Hepatocyte (in vitro differentiated cells): ENCODE results near the gene SLC22A23. TPM values are rescaled to one million over a fixed set of nuclear protein-coding genes. Genes with fewer than 3 reads are reported as not detected.

Experiments used
- DNase-seq: peaks from one replicate; pipeline ENCODE4 v3.0.0-alpha.2; 2016; ENCODE audit warnings: low spot score
- H2AFZ ChIP-seq: fragments of 200-600 bp; sonication (generic); 2 replicates; pipeline ENCODE4 v1.6.0; 2016; ENCODE audit warnings: antibody characterized with exemption, mild to moderate bottlenecking
- H3K27ac ChIP-seq: fragments of 200-600 bp; sonication (generic); 2 replicates; pipeline ENCODE4 v1.5.1; 2016; ENCODE audit warnings: mild to moderate bottlenecking
- H3K27me3 ChIP-seq: fragments of 200-600 bp; sonication (generic); 2 replicates; pipeline ENCODE4 v1.6.1; 2016
- H3K36me3 ChIP-seq: fragments of 200-600 bp; sonication (generic); replicated peaks from 2 replicates; pipeline ENCODE4 v1.5.1; 2016; ENCODE audit warnings: low read depth; ENCODE audit not compliant: insufficient read depth
- H3K4me1 ChIP-seq: fragments of 200-600 bp; sonication (generic); 2 replicates; pipeline ENCODE4 v1.5.1; 2016; ENCODE audit warnings: mild to moderate bottlenecking, moderate library complexity; ENCODE audit not compliant: insufficient read depth
- H3K4me2 ChIP-seq: fragments of 200-600 bp; sonication (generic); 2 replicates; pipeline ENCODE4 v1.6.0; 2016
- H3K4me3 ChIP-seq: fragments of 200-600 bp; sonication (generic); 2 replicates; pipeline ENCODE4 v1.5.1; 2016; ENCODE audit warnings: mild to moderate bottlenecking
- H3K79me2 ChIP-seq: fragments of 200-600 bp; sonication (generic); 2 replicates; pipeline ENCODE4 v1.6.0; 2017; ENCODE audit warnings: mild to moderate bottlenecking
- H3K9me2 ChIP-seq: fragments of 200-600 bp; sonication (generic); replicated peaks from 2 replicates; pipeline ENCODE4 v1.6.0; 2017; ENCODE audit warnings: mild to moderate bottlenecking; ENCODE audit not compliant: insufficient read depth
- H3K9me3 ChIP-seq: fragments of 200-600 bp; sonication (generic); 2 replicates; pipeline ENCODE4 v1.5.1; 2016; ENCODE audit warnings: low read depth, mild to moderate bottlenecking
- H4K20me1 ChIP-seq: fragments of 200-600 bp; sonication (generic); 2 replicates; pipeline ENCODE4 v1.6.0; 2016; ENCODE audit warnings: mild to moderate bottlenecking; ENCODE audit not compliant: insufficient read depth, poor library complexity, severe bottlenecking
- EZH2 ChIP-seq: fragments of 200-600 bp; sonication (generic); IDR thresholded peaks from 2 replicates; pipeline ENCODE4 v1.6.1; 2016; ENCODE audit warnings: antibody characterized with exemption, mild to moderate bottlenecking, borderline replicate concordance
- EZH2phosphoT487 ChIP-seq: fragments of 200-600 bp; sonication (generic); IDR thresholded peaks from one replicate; pipeline ENCODE4 v1.6.1; 2018; ENCODE audit warnings: antibody characterized with exemption, mild to moderate bottlenecking, low read depth, moderate library complexity; ENCODE audit not compliant: unreplicated experiment, severe bottlenecking
- WGBS: methylation state at CpG from one replicate; pipeline ENCODE4 v1.1.6; 2016; ENCODE audit warnings: low lambda C conversion rate; ENCODE audit errors: missing lambda C conversion rate; 5-methylcytosine and 5-hydroxymethylcytosine counted together
- polyA plus RNA-seq: library from polyadenylated mRNA; unstranded; fragments of >200 nt; fragmentation: Nextera tagmentation; extraction: Ambion mirVana; gene quantifications from 2 replicates; pipeline ENCODE4 v1.2.1, GENCODE V29; 2016
- total RNA-seq: library from RNA; depleted of rRNA; stranded (reverse); fragments of >200 nt; gene quantifications from 2 replicates; pipeline ENCODE4 v1.2.3, GENCODE V29; 2014
- TF ChIP-seq, protein P1 (sequence below): fragments of 200-600 bp; sonication (generic); IDR thresholded peaks from 2 replicates; pipeline ENCODE4 v1.5.1; 2016; ENCODE audit warnings: antibody characterized with exemption, mild to moderate bottlenecking; ENCODE audit not compliant: poor library complexity

The SLC22A23 gene
- total and polyA plus RNA-seq, 2 experiments from 2014 or later: 14.3 to 14.8 TPM

GRCh38 chr6:3484192-3484591, 27.3 kb upstream of the SLC22A23 start:
- no peaks in the 10 kb centered on the region for H3K79me2 ChIP-seq
- no peaks in the 10 kb centered on the region for H4K20me1 ChIP-seq
- no peak for DNase-seq
- H3K27me3 ChIP-seq: no peaks in the 10 kb centered on the region
- H3K4me1 ChIP-seq: no peaks in the 10 kb centered on the region
- H2AFZ ChIP-seq: no peak overlapping the region
- no peaks in the 10 kb centered on the region for H3K36me3 ChIP-seq
- WGBS: 77% methylated on average over 8 of the region's 8 CpGs
- H3K9me3 ChIP-seq: no peaks in the 10 kb centered on the region
- H3K4me2 ChIP-seq: no peak overlapping the region
- H3K4me3 ChIP-seq: no peak overlapping the region
- no peak overlapping the region for H3K27ac ChIP-seq
- TF ChIP-seq, protein P1, sequence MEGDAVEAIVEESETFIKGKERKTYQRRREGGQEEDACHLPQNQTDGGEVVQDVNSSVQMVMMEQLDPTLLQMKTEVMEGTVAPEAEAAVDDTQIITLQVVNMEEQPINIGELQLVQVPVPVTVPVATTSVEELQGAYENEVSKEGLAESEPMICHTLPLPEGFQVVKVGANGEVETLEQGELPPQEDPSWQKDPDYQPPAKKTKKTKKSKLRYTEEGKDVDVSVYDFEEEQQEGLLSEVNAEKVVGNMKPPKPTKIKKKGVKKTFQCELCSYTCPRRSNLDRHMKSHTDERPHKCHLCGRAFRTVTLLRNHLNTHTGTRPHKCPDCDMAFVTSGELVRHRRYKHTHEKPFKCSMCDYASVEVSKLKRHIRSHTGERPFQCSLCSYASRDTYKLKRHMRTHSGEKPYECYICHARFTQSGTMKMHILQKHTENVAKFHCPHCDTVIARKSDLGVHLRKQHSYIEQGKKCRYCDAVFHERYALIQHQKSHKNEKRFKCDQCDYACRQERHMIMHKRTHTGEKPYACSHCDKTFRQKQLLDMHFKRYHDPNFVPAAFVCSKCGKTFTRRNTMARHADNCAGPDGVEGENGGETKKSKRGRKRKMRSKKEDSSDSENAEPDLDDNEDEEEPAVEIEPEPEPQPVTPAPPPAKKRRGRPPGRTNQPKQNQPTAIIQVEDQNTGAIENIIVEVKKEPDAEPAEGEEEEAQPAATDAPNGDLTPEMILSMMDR: no peak
- TF ChIP-seq EZH2: no peak
- no peak for TF ChIP-seq EZH2phosphoT487
- no peaks in the 10 kb centered on the region for H3K9me2 ChIP-seq

DNA sequence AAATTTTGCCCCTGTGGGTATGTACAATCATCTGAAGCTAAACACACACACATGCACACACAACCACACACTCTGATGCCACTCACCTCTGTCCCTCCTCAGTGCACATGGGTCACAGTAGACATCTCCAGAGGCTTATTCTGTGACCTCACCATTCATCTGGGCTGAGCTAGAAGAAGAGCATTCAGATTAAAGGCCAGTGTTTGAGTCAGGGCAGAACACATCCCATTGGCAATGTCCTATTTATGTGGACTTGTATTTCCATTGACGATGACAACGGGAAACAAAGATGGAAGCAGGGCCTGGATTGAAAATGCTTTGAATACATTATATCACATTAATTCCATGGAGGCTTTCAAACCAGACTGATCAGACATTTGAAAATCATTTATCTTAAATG, 26.8 kb upstream of the SLC22A23 start:
- Histone ChIP-seq H3K4me2 (no peak overlapping the region), H3K9me2 (no peaks in the 10 kb centered on the region), H4K20me1 (no peaks in the 10 kb centered on the region), H3K27me3 (no peaks in the 10 kb centered on the region), H2AFZ (no peak overlapping the region), H3K27ac (no peak overlapping the region), H3K36me3 (no peaks in the 10 kb centered on the region), H3K9me3 (no peaks in the 10 kb centered on the region), H3K4me3 (no peak overlapping the region), H3K4me1 (no peaks in the 10 kb centered on the region), H3K79me2 (no peaks in the 10 kb centered on the region)
- WGBS: 97% methylated on average over 2 of the region's 2 CpGs
- DNase-seq: no peak
- TF ChIP-seq EZH2phosphoT487 (no peak), EZH2 (no peak)
- TF ChIP-seq, protein P1: no peak

- no peak for TF ChIP-seq EZH2
- TF ChIP-seq EZH2phosphoT487: no peak
- TF ChIP-seq, protein P1: no peak
- Histone ChIP-seq H4K20me1 (no peaks in the 10 kb centered on the region), H3K79me2 (no peaks in the 10 kb centered on the region), H3K27me3 (no peaks in the 10 kb centered on the region), H3K27ac (no peak overlapping the region), H3K4me2 (no peak overlapping the region), H3K4me3 (no peak overlapping the region), H3K9me3 (no peaks in the 10 kb centered on the region), H3K4me1 (no peaks in the 10 kb centered on the region), H3K9me2 (no peaks in the 10 kb centered on the region), H2AFZ (no peak overlapping the region), H3K36me3 (no peaks in the 10 kb centered on the region)
- DNase-seq: no peak
- 56% methylated on average over 4 of the region's 4 CpGs for whole genome bisulfite sequencing
Measured at GRCh38 chr6:3482869-3483268, 26.0 kb upstream of the SLC22A23 start.

- Histone ChIP-seq H3K79me2 (no peaks in the 10 kb centered on the region), H3K9me2 (no peaks in the 10 kb centered on the region), H3K4me2 (no peak overlapping the region), H3K4me1 (no peaks in the 10 kb centered on the region), H3K9me3 (no peaks in the 10 kb centered on the region), H4K20me1 (no peaks in the 10 kb centered on the region), H3K27me3 (no peaks in the 10 kb centered on the region), H2AFZ (no peak overlapping the region), H3K36me3 (no peaks in the 10 kb centered on the region), H3K27ac (no peak overlapping the region), H3K4me3 (no peak overlapping the region)
- 98% methylated on average over 6 of the region's 7 CpGs for WGBS
- no peak for DNase-seq
- TF ChIP-seq EZH2phosphoT487 (no peak), EZH2 (no peak)
- TF ChIP-seq, protein P1: no peak
Measured at GRCh38 chr6:3481640-3482039, 24.8 kb upstream of the SLC22A23 start.
